ENCODE results near the gene TERT.

DNA sequence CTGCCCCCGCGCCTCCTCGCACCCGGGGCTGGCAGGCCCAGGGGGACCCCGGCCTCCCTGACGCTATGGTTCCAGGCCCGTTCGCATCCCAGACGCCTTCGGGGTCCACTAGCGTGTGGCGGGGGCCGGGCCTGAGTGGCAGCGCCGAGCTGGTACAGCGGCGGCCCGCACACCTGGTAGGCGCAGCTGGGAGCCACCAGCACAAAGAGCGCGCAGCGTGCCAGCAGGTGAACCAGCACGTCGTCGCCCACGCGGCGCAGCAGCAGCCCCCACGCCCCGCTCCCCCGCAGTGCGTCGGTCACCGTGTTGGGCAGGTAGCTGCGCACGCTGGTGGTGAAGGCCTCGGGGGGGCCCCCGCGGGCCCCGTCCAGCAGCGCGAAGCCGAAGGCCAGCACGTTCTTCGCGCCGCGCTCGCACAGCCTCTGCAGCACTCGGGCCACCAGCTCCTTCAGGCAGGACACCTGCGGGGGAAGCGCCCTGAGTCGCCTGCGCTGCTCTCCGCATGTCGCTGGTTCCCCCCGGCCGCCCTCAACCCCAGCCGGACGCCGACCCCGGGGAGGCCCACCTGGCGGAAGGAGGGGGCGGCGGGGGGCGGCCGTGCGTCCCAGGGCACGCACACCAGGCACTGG, 548 bp downstream of the TERT start:
- TF ChIP-seq, protein P1, sequence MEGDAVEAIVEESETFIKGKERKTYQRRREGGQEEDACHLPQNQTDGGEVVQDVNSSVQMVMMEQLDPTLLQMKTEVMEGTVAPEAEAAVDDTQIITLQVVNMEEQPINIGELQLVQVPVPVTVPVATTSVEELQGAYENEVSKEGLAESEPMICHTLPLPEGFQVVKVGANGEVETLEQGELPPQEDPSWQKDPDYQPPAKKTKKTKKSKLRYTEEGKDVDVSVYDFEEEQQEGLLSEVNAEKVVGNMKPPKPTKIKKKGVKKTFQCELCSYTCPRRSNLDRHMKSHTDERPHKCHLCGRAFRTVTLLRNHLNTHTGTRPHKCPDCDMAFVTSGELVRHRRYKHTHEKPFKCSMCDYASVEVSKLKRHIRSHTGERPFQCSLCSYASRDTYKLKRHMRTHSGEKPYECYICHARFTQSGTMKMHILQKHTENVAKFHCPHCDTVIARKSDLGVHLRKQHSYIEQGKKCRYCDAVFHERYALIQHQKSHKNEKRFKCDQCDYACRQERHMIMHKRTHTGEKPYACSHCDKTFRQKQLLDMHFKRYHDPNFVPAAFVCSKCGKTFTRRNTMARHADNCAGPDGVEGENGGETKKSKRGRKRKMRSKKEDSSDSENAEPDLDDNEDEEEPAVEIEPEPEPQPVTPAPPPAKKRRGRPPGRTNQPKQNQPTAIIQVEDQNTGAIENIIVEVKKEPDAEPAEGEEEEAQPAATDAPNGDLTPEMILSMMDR (IDR thresholded peaks at IDR 0.05; ENCODE audit: low read depth, low read length) = no peak
- TF ChIP-seq EZH2phosphoT487 (IDR thresholded peaks at IDR 0.05; ENCODE audit: low read depth) = no peak
